ENCODE results near the gene MCCC2.
"Not testable (repeated sequence)": the region's sequence is repeated elsewhere in the genome, so short reads cannot be mapped to it uniquely, and the experiment has no call there.

MCCC2 gene

DNA sequence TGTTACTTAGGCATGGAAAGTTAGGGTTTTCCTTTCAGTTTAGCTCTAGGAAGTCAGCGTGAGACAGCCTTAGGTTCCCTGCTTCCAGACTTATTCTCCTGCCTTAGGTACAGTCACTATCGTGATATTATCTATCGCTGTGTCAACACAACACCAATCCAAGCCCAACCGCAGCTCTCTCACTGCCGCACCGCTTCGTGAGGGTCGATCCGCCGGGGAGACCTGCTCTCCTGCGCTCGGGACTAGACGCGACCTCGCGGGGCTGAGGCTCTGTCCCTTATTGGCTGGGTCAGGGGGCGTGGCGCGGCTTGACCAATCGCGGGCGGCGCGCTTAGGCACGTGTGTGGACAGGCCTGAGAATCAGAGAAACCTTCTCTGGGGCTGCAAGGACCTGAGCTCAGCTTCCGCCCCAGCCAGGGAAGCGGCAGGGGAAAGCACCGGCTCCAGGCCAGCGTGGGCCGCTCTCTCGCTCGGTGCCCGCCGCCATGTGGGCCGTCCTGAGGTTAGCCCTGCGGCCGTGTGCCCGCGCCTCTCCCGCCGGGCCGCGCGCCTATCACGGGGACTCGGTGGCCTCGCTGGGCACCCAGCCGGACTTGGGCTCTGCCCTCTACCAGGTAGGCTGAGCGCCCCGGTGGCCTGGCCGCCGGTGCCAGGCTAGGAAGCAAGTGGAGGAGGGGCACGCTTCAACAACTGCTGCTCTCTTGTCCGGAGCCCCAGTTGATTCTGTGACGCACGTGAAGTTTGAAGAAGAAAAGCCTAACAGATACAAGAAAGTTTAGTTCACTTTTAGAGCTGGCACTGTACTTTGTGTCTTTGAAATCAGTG, at the start of gene MCCC2:
Gene MCCC2, plus strand, starts transcription at position 400 of the 825 bp plus-strand sequence. Its CDS starts 86 bp downstream, at position 486.
- peak; percentile 90 for DNase-seq (ENCODE audit: low spot score)

DNA sequence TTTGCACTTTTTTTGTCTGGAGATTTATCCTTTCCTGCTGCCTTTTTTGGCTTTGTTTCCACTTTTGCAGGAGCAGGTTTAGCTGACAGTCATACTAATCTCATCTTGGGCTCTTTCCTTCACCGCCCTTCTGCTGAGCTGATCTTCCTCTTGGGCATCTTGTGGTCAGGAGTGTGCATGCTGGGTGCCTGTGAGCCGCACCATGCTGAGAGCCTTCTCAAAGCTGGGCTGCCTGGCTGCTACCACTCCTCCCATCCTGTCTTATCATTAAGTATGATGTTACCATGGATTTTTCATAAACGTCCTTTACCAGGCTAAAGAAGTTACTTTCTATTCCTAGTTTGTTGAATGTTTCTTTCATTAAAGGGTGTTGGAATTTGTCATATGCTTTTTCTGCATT, 49.5 kb upstream of the MCCC2 start:
- DNase-seq (ENCODE audit: low spot score), result no peak

DNA sequence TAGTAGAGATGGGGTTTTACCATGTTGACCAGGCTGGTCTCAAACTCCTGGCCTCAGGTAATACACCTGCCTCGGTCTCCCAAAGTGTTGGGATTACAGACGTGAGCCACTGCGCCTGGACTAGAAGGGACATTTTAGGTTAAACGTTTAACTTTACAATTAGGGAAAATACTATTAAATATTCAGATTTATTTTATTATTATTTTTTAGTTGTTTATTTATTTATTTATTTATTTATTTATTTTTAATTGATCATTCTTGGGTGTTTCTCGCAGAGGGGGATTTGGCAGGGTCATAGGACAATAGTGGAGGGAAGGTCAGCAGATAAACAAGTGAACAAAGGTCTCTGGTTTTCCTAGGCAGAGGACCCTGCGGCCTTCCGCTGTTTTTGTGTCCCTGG, 36.3 kb upstream of the MCCC2 start:
- not testable (repeated sequence) for DNase-seq (ENCODE audit: low spot score)

DNA sequence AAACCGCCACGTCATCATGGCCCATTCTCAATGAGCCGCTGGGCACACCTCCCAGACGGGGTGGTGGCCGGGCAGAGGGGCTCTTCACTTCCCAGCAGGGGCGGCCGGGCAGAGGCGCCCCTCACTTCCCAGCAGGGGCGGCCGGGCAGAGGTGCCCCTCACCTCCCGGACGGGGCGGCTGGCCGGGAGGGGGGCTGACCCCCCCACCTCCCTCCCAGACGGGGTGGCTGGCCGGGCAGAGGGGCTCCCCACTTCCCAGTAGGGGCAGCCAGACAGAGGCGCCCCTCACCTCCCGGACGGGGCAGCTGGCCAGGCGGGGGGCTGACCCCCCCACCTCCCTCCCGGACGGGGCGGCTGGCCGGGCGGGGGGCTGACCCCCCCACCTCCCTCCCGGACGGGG, 35.6 kb upstream of the MCCC2 start:
- not testable (repeated sequence) for DNase-seq (ENCODE audit: low spot score)

DNA sequence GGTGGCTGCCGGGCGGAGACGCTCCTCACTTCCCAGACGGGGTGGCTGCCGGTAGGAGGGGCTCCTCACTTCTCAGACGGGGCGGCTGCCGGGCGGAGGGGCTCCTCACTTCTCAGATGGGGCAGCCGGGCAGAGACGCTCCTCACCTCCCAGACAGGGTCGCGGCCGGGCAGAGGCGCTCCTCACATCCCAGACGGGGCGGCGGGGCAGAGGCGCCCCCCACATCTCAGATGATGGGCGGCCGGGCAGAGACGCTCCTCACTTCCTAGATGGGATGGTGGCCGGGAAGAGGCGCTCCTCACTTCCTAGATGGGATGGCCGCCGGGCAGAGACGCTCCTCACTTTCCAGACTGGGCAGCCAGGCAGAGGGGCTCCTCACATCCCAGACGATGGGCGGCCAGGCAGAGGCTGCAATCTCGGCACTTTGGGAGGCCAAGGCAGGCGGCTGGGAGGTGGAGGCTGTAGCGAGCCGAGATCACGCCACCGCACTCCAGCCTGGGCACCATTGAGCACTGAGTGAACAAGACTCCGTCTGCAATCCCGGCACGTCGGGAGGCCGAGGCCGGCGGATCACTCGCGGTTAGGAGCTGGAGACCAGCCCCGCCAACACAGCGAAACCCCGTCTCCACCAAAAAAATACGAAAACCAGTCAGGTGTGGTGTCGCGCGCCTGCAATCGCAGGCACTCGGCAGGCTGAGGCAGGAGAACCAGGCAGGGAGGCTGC, 35.0 kb upstream of the MCCC2 start:
- DNase-seq (ENCODE audit: low spot score), result not testable (repeated sequence)

DNA sequence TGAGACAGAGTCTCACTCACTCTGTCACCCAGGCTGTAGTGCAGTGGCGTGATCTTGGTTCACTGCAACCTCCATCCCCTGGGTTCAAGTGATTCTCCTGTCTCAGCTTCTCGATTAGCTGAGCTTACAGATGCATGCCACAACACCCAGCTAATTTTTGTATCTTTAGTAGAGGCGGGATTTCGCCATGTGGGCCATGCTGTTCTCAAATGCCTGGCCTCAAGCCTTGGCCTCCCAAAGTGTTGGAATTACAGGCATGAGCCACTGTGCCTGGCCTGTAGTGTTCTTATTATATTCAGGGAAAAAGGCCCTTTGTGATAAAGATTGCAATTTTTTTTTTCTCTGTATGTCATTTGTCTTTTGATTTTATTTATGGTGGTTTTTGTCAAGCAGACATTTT, 24.0 kb upstream of the MCCC2 start:
- DNase-seq (ENCODE audit: low spot score), result no peak

DNA sequence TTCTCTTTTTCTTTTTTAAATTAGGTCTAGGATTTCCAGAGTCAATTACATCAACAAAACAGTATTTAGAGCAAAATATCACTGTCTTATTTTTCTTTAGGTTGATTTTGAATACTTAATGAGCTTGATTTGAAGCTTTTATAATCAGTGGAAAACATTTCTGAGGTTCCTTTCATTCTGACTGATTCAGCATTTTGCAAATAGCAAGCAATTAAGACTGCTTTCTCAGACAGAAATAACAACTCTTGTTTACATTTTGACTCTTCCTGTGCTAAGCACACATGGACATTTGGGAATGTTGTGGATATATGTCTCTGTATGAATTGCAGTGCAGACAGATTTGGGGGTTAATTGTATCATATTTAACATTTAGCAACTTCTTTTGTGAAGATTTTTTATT, 22.2 kb upstream of the MCCC2 start:
- DNase-seq (ENCODE audit: low spot score), result no peak

DNA sequence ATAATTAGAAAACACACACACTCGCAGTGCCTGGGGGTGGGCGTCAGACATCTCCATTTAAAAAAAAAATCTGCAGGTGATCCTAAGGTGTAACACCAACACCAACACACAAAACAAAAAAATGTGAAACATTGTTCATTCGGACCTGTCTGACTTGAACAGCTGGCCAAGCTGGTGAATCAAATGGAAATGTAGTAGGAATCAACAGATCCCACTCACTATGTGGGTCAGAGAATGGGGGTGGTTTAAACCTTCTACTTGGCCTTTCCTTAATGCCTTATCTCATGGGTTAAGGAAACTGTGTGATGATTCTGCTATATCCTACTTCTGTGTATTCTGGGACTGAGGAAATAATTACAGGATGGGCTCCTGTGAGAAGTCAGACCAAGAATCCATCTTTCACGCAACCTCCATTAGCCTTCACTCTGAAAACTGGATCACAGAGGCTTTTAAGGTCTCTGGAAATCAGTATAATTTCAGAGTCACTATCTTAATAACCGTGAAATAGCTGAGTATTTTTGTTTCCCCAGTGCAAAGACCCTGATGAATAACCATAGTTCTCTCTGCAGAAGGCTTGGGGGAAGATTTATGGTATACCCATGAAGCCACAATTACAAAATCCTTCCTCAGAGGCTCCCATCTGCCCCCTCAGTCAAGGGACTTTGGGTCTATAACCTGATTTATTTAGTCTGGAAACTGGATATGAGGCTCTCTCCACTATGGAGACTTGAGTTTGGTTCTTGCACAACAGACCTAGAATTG, 17.2 kb upstream of the MCCC2 start:
- no peak for DNase-seq (ENCODE audit: low spot score)

DNA sequence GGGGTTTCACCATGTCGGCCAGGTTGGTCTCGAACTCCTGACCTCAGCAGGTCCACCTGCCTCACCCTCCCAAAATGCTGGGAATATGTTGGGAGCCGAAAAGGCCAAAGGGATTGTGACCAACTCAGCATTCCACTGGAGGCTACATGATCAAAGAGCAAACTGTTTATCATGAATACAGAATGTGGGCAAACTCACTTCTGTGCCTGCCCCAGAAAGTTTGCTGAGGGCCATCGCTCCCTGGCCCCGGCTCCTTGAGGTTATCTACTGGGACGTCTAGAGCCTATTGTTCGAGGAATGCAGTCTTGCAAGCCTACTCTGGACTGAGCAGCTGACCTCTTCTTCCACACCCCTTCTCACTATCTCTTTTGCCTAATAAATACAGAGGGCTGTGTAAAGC, 15.3 kb upstream of the MCCC2 start:
- DNase-seq (ENCODE audit: low spot score), result not testable (repeated sequence)

DNA sequence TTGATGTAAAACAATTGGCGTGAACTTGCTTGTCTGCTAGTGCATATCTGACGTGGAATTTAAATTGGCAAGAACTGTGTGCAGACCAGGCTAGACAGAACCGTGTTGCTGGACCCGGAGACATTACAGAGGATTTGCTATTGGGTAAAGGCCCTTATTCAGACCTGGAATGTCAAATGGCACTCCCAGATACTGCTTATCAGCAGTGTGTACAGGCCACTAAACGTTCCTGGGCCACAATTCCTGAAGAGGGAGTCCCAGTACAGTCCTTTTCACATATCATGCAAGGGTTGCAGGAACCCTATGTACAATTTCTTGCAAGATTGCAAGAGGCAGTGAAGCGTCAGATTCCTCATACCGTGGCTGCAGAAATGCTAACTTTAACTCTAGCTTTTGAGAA, 13.5 kb upstream of the MCCC2 start:
- DNase-seq (ENCODE audit: low spot score), result no peak

DNA sequence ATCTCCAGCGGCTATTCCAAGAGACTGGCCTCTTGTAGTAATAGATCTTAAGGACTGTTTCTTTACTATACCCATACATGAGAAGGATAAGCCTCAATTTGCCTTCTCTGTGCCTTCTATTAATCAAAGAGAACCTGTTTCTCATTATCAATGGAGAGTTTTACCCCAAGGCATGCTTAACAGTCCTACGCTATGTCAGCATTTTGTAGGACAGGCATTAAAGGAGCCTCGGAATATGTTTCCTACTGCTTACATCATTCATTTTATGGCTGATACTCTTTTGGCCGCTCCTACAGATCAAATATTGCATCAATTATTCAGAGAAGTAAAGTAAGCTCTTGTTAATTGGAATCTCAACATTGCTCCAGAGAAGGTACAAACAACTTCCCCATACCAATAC, 11.6 kb upstream of the MCCC2 start:
- DNase-seq (ENCODE audit: low spot score), result not testable (repeated sequence)

DNA sequence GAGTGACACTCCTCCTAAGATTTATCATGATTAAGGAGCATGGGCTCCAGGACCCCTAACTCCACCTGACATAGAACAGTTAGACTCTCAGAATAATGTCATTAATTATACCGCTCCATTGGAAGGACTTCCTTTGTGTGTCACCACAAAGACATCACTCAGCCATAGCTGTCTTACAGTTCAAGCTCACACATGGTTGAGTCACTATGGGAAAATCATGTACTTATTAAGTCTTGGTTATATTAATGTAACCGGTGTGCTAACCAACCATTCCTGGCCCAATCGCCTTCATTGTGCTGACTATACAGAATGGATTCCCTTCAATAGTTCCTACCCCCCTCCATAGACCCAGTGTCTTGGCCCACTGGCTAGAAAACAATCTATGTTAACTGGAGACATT, 10.9 kb upstream of the MCCC2 start:
- no peak for DNase-seq (ENCODE audit: low spot score)

DNA sequence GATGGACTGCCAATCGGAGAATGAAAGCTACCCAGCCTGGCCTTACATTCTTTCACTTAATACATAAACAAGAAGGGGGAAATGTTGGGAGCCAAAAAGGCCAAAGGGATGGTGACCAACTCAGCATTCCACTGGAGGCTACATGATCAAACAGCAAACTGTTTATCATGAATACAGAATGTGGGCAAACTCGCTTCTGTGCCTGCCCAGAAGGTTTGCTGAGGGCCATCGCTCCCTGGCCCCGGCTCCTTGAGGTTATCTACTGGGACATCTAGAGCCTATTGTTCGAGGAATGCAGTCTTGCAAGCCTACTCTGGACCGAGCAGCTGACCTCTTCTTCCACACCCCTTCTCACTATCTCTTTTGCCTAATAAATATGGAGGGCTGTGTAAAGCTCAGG, 9.3 kb upstream of the MCCC2 start:
- not testable (repeated sequence) for DNase-seq (ENCODE audit: low spot score)

DNA sequence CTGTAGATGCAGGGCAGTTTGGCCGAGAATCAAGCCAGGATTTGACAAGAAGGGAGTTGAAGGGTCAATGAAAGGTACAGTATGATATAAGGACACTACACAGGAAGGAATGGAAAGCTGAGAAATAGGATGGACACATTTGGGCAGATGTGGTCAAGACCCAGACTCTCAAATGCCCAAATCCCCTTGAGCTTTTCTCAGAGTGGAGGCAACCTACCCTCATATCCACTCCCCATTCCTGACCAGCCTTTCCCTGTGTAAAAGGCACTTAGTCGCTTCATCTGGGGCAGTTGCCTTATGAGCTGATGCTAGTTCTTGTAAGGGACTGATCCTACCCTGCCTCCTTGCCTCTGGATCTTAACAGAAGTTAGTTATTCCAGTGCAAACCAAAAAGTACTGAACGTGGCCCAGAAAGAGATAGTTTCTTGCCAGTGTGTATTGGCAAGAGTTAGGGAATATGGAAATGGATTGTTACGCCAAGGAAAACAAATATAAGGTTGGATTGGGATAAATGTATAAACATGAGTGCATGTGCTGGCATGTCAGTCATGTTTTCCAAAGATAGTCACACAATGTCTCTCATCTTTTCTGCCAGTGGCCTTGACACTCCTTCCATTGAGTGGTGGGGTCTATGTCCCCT, 4.1 kb upstream of the MCCC2 start:
- DNase-seq (ENCODE audit: low spot score), result no peak

DNA sequence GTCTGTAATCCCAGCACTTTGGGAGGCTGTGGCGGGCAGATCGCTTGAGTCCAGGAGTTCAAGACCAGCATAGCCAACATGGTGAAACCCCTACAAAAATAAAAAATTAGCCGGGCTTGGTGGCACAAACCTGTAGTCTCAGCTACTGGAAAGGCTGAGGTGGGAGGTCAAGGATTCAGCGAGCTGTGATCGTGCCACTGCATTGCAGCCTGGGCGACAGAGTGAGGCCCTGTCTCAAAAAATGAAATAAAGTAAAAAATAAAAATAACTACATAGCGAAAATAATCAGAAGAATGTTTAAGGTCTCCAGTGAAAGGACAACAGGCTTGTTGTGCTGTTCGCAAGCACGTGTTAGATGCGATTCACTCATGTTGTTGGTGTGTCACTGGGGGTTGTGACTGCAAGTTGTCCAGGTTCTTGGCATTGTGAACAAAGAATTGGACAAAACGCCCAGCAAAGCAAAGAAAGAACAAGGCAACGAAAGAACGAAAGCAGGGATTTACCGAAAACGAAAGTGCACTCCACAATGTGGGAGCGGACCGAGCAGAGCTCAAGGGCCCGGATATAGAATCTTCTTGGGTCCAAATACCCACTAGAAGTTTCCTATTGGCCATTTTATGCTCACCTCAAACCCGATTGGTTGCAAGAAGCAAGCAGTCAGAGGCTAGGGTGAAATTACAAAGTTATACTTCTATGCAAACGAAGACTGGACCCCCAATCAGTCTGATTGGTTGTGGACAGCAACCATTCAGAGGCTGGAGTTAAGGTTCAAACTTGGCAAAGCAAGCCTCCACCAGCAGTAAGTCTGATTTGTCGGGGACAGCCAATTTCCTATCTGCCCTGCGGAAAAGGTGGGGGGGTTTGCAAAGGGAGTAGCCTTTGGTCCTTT, 844 bp upstream of the MCCC2 start:
- no peak for DNase-seq (ENCODE audit: low spot score)

DNA sequence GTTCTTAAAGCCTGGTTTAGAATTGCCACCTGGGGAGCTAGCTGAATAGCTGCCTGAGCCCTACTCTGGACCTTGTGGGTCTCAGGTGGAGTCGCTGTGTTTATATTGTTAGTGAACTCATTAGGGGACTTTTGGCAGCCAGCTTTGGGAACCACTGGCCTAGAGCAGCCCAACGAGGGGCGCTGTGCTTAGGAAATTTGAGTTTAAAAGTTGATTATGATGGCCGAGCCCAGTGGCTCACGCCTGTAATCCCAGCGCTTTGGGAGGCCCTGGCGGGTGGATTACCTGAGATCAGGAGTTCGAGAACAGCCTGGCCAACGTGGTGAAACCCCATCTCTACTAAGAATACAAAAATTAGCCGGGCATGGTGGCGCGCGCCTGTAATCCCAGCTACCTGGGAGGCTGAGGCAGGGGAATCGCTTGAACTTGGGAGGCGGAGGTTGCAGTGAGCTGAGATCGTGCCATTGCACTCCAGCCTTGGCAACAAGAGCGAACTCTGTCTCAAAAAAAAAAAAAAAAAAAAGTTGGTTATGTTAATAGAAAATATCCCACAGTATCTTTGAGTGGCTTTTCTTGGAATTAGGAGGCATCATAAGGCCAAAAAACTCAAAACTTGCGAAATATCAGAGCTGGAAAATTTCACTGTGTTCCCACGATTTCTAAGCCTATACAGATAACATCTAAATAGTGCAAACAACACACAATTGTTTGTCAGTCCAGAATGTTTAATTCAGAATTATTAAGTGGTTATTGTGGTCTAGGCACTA, 809 bp downstream of the MCCC2 start:
- DNase-seq (ENCODE audit: low spot score), result no peak

DNA sequence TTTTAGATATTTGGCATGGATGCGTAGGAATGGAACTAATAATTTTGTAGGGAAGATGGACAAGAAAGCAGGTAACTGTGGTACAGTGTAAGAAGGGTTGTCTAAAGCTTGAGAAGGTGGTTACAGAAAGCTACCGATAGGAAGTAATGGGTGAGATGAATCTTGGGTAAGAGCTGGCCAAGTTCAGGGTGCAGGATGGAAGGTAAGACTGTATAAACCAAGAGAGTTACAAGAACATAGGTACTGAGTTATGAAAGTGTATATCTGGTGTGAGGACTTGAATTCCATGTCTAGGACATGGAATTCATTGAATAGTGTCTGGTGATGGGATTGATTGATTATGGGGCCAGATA, 1.4 kb downstream of the MCCC2 start:
- DNase-seq (ENCODE audit: low spot score), result no peak

DNA sequence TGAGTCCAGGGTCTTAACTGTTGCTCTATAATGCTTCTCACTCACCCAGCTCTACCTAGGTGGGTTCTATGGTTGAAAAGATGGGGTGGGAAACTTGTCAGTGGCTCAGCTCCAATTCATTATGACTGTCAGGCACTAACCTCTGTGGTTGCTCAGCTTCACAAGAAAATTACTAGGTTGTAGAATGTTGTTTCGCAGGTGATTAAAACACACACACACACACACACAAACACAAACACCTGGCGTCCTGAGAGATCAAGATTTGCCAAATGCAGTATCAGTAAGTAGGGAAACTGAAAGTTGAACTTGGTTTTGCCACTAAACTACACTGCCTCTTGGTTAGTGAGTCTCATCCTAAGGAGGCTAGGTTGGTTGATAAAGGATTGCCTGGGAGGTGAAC, 2.8 kb downstream of the MCCC2 start:
- no peak for DNase-seq (ENCODE audit: low spot score)

DNA sequence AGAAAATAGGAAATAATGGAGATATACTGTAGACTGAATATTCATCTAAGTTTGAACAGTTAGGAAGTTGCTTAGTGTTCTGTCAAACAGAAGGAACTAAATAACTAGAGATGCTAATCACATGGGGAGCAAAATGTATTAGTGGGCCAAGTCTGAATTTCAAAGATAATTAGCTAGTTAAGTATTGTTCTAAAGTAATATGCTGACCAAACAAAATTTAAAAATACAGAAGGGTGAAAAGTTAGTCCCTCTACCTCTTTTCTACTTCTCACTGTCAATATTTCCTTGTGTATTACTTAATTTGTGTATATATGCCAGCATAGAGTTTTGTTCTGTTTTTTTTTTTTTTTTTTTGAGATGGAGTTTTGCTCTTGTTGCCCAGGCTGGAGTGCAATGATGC, 4.0 kb downstream of the MCCC2 start:
- no peak for DNase-seq (ENCODE audit: low spot score)

DNA sequence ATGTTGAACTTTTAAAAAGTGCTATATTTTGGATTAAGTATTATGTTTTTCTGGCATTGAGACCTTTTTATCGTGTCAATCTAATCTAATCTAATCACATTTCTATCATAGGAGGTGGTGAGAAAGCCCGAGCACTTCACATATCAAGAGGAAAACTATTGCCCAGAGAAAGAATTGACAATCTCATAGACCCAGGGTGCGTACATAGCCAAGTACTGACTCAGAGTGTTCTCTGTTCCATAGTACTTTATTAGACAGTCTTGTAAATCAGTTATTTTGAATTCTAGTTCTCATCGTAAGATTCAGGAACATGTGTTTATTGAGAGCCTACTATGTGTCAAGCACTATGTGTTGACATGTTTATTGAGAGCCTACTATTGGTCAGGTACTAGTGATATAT, 9.0 kb downstream of the MCCC2 start:
- no peak for DNase-seq (ENCODE audit: low spot score)

DNA sequence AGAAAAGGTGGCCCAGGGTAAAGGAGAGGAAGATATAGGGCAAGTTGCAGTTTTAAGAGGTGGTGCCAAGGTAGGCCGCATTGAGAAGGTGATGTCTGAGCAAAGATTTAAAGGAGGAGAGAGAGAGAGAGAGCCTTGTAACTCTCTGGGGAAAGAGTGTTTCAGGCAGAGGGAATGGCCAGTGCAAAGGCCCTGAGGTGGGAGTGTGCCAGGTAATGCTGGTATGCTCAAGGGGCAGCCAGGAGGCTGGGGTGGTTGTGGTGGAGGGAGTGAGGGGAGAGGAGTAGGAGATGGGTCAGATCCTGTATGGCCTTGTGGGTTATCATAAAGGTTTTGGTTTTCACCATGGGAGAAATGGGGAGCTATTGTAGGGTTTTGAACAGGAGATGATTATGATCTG, 9.9 kb downstream of the MCCC2 start:
- no peak for DNase-seq (ENCODE audit: low spot score)
